ENCODE data around the gene WDR53.

DNA sequence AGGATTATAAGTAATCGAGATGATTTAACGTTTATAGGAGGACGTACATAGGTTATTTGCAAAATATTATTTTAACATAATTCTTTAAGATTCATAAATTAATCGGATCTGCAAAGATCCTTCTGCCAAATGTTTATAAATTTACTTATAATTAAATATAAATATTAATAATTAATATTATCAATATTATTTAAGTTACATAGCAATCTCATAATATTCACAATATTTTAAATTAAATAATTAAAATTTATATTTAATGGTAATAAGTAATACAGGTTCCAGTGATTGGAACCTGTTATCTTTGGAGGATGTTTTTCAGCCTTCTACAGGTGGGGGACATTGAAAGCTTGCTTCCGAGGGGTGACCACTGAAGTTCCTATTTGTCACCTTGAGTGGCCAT, 16.1 kb downstream of the WDR53 start:
- TF ChIP-seq, protein P1, sequence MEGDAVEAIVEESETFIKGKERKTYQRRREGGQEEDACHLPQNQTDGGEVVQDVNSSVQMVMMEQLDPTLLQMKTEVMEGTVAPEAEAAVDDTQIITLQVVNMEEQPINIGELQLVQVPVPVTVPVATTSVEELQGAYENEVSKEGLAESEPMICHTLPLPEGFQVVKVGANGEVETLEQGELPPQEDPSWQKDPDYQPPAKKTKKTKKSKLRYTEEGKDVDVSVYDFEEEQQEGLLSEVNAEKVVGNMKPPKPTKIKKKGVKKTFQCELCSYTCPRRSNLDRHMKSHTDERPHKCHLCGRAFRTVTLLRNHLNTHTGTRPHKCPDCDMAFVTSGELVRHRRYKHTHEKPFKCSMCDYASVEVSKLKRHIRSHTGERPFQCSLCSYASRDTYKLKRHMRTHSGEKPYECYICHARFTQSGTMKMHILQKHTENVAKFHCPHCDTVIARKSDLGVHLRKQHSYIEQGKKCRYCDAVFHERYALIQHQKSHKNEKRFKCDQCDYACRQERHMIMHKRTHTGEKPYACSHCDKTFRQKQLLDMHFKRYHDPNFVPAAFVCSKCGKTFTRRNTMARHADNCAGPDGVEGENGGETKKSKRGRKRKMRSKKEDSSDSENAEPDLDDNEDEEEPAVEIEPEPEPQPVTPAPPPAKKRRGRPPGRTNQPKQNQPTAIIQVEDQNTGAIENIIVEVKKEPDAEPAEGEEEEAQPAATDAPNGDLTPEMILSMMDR (IDR thresholded peaks at IDR 0.05; ENCODE audit: poor library complexity, severe bottlenecking) = no peak
- TF ChIP-seq EZH2 (IDR thresholded peaks at IDR 0.05; ENCODE audit: borderline replicate concordance, insufficient read depth, low read length, poor library complexity, severe bottlenecking) (no peak), REST (IDR thresholded peaks at IDR 0.05; ENCODE audit: borderline replicate concordance) (no peak), MXI1 (conservative IDR thresholded peaks at IDR 0.05; ENCODE audit: poor library complexity, severe bottlenecking) (no peak), EP300 (conservative IDR thresholded peaks at IDR 0.05; ENCODE audit: poor library complexity, severe bottlenecking) (no peak), TAF1 (IDR thresholded peaks at IDR 0.05; ENCODE audit: low read depth) (no peak)
